Endothelial cell of umbilical vein (primary cell): ENCODE results near the gene RAX. TPM values are rescaled to one million over a fixed set of nuclear protein-coding genes. Genes with fewer than 3 reads are reported as not detected.

Experiments used
- BruUV-seq: library from RNA; stranded (reverse); fragments of 400-500 nt; replicated peaks from 2 replicates; lab custom pipeline; 2021; lab: Mats Ljungman, UMichigan
- CTCF ChIA-PET: fragments of 300-600, 350-600 bp; sonication (Branson Sonifier 250); formaldehyde crosslinking; loops from one replicate; lab custom pipeline; 2021; ENCODE audit warnings: antibody characterized with exemption, inconsistent platforms; lab: Charles Lee
- POLR2A ChIA-PET: fragments of 300-600, 350-600 bp; sonication (Branson Sonifier 250); formaldehyde crosslinking; loops from one replicate; lab custom pipeline; 2021; ENCODE audit warnings: antibody characterized with exemption, inconsistent platforms; lab: Charles Lee
- DNase-seq: peaks from one replicate; pipeline ENCODE4 v3.0.0-alpha.2; 2011; ENCODE audit warnings: low read depth, low spot score
- FAIRE-seq: peaks from 2 replicates; lab custom pipeline; 2011; peaks lifted over from hg19 to GRCh38; lab: Jason Lieb, UNC
- H2AFZ ChIP-seq: 2 replicates; pipeline ENCODE4 v1.6.0; 2012; ENCODE audit warnings: low read depth, low read length, control low read depth, inconsistent platforms
- H3K27ac ChIP-seq: 2 replicates; pipeline ENCODE4 v1.5.1; 2011; ENCODE audit warnings: low read depth, mild to moderate bottlenecking, control low read depth, low read length, moderate library complexity; ENCODE audit not compliant: insufficient read depth
- H3K27me3 ChIP-seq, 2 experiments: 2 replicates each; pipeline versions ENCODE4 v1.6.0 to v1.6.1; 2011; ENCODE audit warnings: low read length in 2 of 2, mixed read lengths in 1 of 2; ENCODE audit not compliant: control insufficient read depth in 2 of 2, insufficient read depth in 2 of 2
- H3K36me3 ChIP-seq, 2 experiments: 2 replicates in 1 of 2; 3 replicates in 1 of 2; pipeline ENCODE4 v1.5.1; 2011; ENCODE audit warnings: low read length in 2 of 2, mild to moderate bottlenecking in 1 of 2, moderate library complexity in 1 of 2; ENCODE audit not compliant: control insufficient read depth in 2 of 2, insufficient read depth in 2 of 2; ENCODE audit errors: extremely low read depth in 1 of 2
- H3K4me1 ChIP-seq: 3 replicates; pipeline ENCODE4 v1.5.1; 2011; ENCODE audit warnings: mild to moderate bottlenecking, low read length; ENCODE audit not compliant: control insufficient read depth, insufficient read depth; ENCODE audit errors: extremely low read depth
- H3K4me2 ChIP-seq: 2 replicates; pipeline ENCODE4 v1.6.1; 2011; ENCODE audit warnings: low read length, control low read depth, mixed read lengths; ENCODE audit not compliant: insufficient read depth
- H3K4me3 ChIP-seq, 3 experiments: fragments of 200-600 bp in 1 of 3; sonication (generic), shearing (Covaris generic) in 1 of 3; replicated peaks in 1 of 3; 2 replicates each; pipeline ENCODE4 v1.5.1; 2011 to 2016; ENCODE audit warnings: control low read depth in 3 of 3, low read length in 3 of 3, mild to moderate bottlenecking in 2 of 3, inconsistent platforms in 1 of 3, low read depth in 1 of 3, moderate library complexity in 1 of 3; ENCODE audit not compliant: insufficient read depth in 1 of 3
- H3K79me2 ChIP-seq: 2 replicates; pipeline ENCODE4 v1.6.0; 2012; ENCODE audit warnings: low read length, inconsistent platforms; ENCODE audit not compliant: control insufficient read depth, insufficient read depth
- H3K9ac ChIP-seq: replicated peaks from 2 replicates; pipeline ENCODE3; 2011; ENCODE audit warnings: low read length, control low read depth; ENCODE audit not compliant: insufficient read depth; ENCODE audit errors: extremely low read depth
- H3K9me1 ChIP-seq: replicated peaks from 3 replicates; pipeline ENCODE4 v1.6.0; 2011; ENCODE audit warnings: mild to moderate bottlenecking, low read length; ENCODE audit not compliant: control insufficient read depth, insufficient read depth; ENCODE audit errors: extremely low read depth
- H3K9me3 ChIP-seq: replicated peaks from 2 replicates; pipeline ENCODE4 v1.5.1; 2012; ENCODE audit warnings: low read length, inconsistent platforms; ENCODE audit not compliant: control insufficient read depth, insufficient read depth
- H4K20me1 ChIP-seq: replicated peaks from 2 replicates; pipeline ENCODE3; 2011; ENCODE audit warnings: mild to moderate bottlenecking, low read length; ENCODE audit not compliant: control insufficient read depth, insufficient read depth; ENCODE audit errors: extremely low read depth
- CTCF ChIP-seq, 2 donors: IDR thresholded peaks; 1 replicate in 1 of 2; 2 replicates in 1 of 2; pipeline ENCODE4 v1.5.1; 2011; ENCODE audit warnings: low read length in 2 of 2, mild to moderate bottlenecking in 2 of 2, moderate library complexity in 2 of 2, control low read depth in 1 of 2, inconsistent platforms in 1 of 2, low read depth in 1 of 2; ENCODE audit not compliant: insufficient read depth in 1 of 2; ENCODE audit errors: extremely low read depth in 1 of 2
- EZH2 ChIP-seq: IDR thresholded peaks from 2 replicates; pipeline ENCODE4 v1.6.1; 2012; ENCODE audit warnings: borderline replicate concordance, low read depth, mild to moderate bottlenecking, moderate library complexity, low read length, inconsistent platforms; ENCODE audit not compliant: severe bottlenecking
- FOS ChIP-seq: IDR thresholded peaks from 2 replicates; pipeline ENCODE4 v1.6.1; 2011; ENCODE audit warnings: mild to moderate bottlenecking, low read length, moderate library complexity, borderline replicate concordance; ENCODE audit not compliant: insufficient read depth
- GATA2 ChIP-seq: IDR thresholded peaks from 2 replicates; pipeline ENCODE4 v1.7.0; 2011; ENCODE audit warnings: low read depth, mild to moderate bottlenecking, moderate library complexity, mixed read lengths, low read length; ENCODE audit not compliant: insufficient read length, insufficient read depth
- JUN ChIP-seq: IDR thresholded peaks from 2 replicates; pipeline ENCODE4 v1.6.1; 2011; ENCODE audit warnings: borderline replicate concordance, low read depth; ENCODE audit not compliant: insufficient read length, insufficient read depth
- MAX ChIP-seq: IDR thresholded peaks from 2 replicates; pipeline ENCODE4 v1.6.1; 2011; ENCODE audit not compliant: insufficient read depth, insufficient read length
- MYC ChIP-seq: IDR thresholded peaks from one replicate; pipeline ENCODE4 v1.6.1; 2011; ENCODE audit warnings: mild to moderate bottlenecking, low read depth, low read length
- POLR2A ChIP-seq: IDR thresholded peaks from 2 replicates; pipeline ENCODE4 v1.6.1; 2012; ENCODE audit warnings: low read depth, mild to moderate bottlenecking, control low read depth, low read length
- POLR2AphosphoS5 ChIP-seq: IDR thresholded peaks from 2 replicates; pipeline ENCODE4 v1.6.1; 2012; ENCODE audit warnings: low read depth, mild to moderate bottlenecking, control low read depth, low read length, moderate library complexity; ENCODE audit not compliant: insufficient read depth
- dilution Hi-C: fragments of 300-500 bp; cut with MboI; formaldehyde crosslinking; loops from one replicate; pipeline ENCODE4 v1.15.0; 2019; ENCODE audit warnings: low sequenced_read_pairs; ENCODE audit not compliant: extremely low pct_ligation_motif_present
- intact Hi-C: fragments of 100-400 bp; cut with micrococcal nuclease; formaldehyde crosslinking; loops from one replicate; pipeline ENCODE4 v1.10.0; 2022
- polyA plus RNA-seq, 4 experiments: library from polyadenylated mRNA; depleted of rRNA in 3 of 4; stranded (reverse) in 3 of 4; unstranded in 1 of 4; fragments of >200 nt; gene quantifications; 2 replicates each; pipeline versions ENCODE4 v1.2.1 to v1.2.3, GENCODE V29; 2011 to 2012; ENCODE audit warnings: missing spikeins in 1 of 4
- total RNA-seq: library from RNA; stranded (reverse); gene quantifications from 2 replicates; pipeline ENCODE4 v1.2.3, GENCODE V29; 2021

The RAX gene
- total and polyA plus RNA-seq, 2 donors (not counting 3 experiments of a cell fraction or from before 2014, with no cell fraction given) = not detected

- H3K4me3 ChIP-seq = no peak overlapping the region
- no peaks in the 10 kb centered on the region for H4K20me1 ChIP-seq
- peaks cover 3% of the 10 kb centered on the region for H3K4me1 ChIP-seq
- no peaks in the 10 kb centered on the region for H3K9me1 ChIP-seq
- dilution Hi-C loops (no loop called here), intact Hi-C loops (no loop called here)
- no peaks in the 10 kb centered on the region for H3K36me3 ChIP-seq
- DNase-seq (no peak), FAIRE-seq (no peak)
- H3K27me3 ChIP-seq = peaks cover 15 to 27% of the 10 kb centered on the region in 2 experiments
- no peak overlapping the region for H3K27ac ChIP-seq
- H3K9me3 ChIP-seq = no peaks in the 10 kb centered on the region
- CTCF ChIA-PET = interaction anchor here (6.2 kb wide), 1 partner anchor 89 kb away, joined by 304 read pairs; no protein-coding TSS in a partner anchor
- no peak overlapping the region for H3K4me2 ChIP-seq
- no peaks in the 10 kb centered on the region for H3K79me2 ChIP-seq
- no peak overlapping the region for H3K9ac ChIP-seq
- BruUV-seq = no TSS peak
- TF ChIP-seq MAX (no peak), POLR2AphosphoS5 (no peak), POLR2A (no peak), FOS (no peak), MYC (no peak), JUN (no peak), GATA2 (no peak), CTCF (IDR thresholded peaks at IDR 0.05; ENCODE audit: extremely low read depth in 1 of 2, insufficient read depth in 1 of 2, low read depth in 1 of 2, low read length in 2 of 2) (no peak), EZH2 (no peak)
- H2AFZ ChIP-seq = no peak overlapping the region
- POLR2A ChIA-PET = no interaction called here
Measured at GRCh38 chr18:59311631-59312030, 38.4 kb upstream of the RAX start.
